HepG2 (cell line): ENCODE results near the gene SLC26A2. TPM values are rescaled to one million over a fixed set of nuclear protein-coding genes. Genes with fewer than 3 reads are reported as not detected.

Experiments used
- MED1 ChIP-seq: sonication (generic); formaldehyde crosslinking; IDR thresholded peaks from 2 replicates; pipeline ENCODE4 v1.4.0; 2020; ENCODE audit warnings: missing genetic modification reagents
- MTA3 ChIP-seq: sonication (generic); formaldehyde crosslinking; IDR thresholded peaks from 2 replicates; pipeline ENCODE4 v1.4.0; 2020; ENCODE audit warnings: missing genetic modification reagents
- MXD4 ChIP-seq: IDR thresholded peaks from 2 replicates; pipeline ENCODE4 v1.6.1; 2016; ENCODE audit warnings: mild to moderate bottlenecking, missing biosample characterization, missing genetic modification reagents
- PPARG ChIP-seq: conservative IDR thresholded peaks from 2 replicates; pipeline ENCODE4 v1.6.1; 2016; ENCODE audit warnings: missing biosample characterization, missing genetic modification reagents
- RFX5 ChIP-seq: IDR thresholded peaks from 2 replicates; pipeline ENCODE4 v1.6.1; 2011; ENCODE audit warnings: low read depth, low read length, improper control_type of control experiment
- SIX1 ChIP-seq: sonication (generic); formaldehyde crosslinking; IDR thresholded peaks from 2 replicates; pipeline ENCODE4 v1.4.0; 2020; ENCODE audit warnings: missing genetic modification reagents, borderline replicate concordance
- SNRNP70 ChIP-seq: fragments of 200-400 bp; formaldehyde crosslinking; IDR thresholded peaks from 2 replicates; pipeline ENCODE4 v1.6.1; 2017; ENCODE audit warnings: mild to moderate bottlenecking, low read depth, low read length, moderate library complexity
- SPEN ChIP-seq: sonication (generic); formaldehyde crosslinking; IDR thresholded peaks from 2 replicates; pipeline ENCODE4 v1.5.1; 2020; ENCODE audit warnings: low read depth, mild to moderate bottlenecking, missing genetic modification reagents
- THYN1 ChIP-seq: sonication (generic); formaldehyde crosslinking; IDR thresholded peaks from 2 replicates; pipeline ENCODE4 v1.8.1; 2023; ENCODE audit warnings: low read depth, mild to moderate bottlenecking, moderate library complexity, missing genetic modification reagents, borderline replicate concordance
- XBP1 ChIP-seq: sonication (generic); formaldehyde crosslinking; IDR thresholded peaks from 2 replicates; pipeline ENCODE4 v1.5.0; 2020; ENCODE audit warnings: missing genetic modification reagents
- ZNF570 ChIP-seq: sonication (generic); formaldehyde crosslinking; IDR thresholded peaks from 2 replicates; pipeline ENCODE4 v1.4.0; 2020; ENCODE audit warnings: mild to moderate bottlenecking, missing genetic modification reagents, borderline replicate concordance
- ZNF780A ChIP-seq: sonication (generic); formaldehyde crosslinking; IDR thresholded peaks from 2 replicates; pipeline ENCODE4 v1.8.0; 2022; ENCODE audit warnings: mild to moderate bottlenecking, missing genetic modification reagents, moderate library complexity
- ZNF850 ChIP-seq: sonication (generic); formaldehyde crosslinking; conservative IDR thresholded peaks from 2 replicates; pipeline ENCODE4 v1.9.0; 2021; ENCODE audit warnings: mild to moderate bottlenecking, missing genetic modification reagents
- polyA plus RNA-seq, 8 experiments: library from polyadenylated mRNA; depleted of rRNA in 3 of 8; stranded (reverse) in 7 of 8; unstranded in 1 of 8; fragments of >200 nt; fragmentation: Illumina TruSeq in 4 of 8; extraction: Trizol in 4 of 8; gene quantifications; 2 replicates each; pipeline versions ENCODE4 v1.2.1 to v1.2.3, GENCODE V29; 2011 to 2016; ENCODE audit warnings: low read depth in 4 of 8, missing spikeins in 1 of 8, mixed read lengths in 1 of 8; ENCODE audit not compliant: insufficient read depth in 1 of 8
- total RNA-seq, 5 experiments: library from RNA; depleted of rRNA; stranded (reverse); fragments of >200 nt; fragmentation: Illumina TruSeq; extraction: Trizol; gene quantifications; 2 replicates each; pipeline ENCODE4 v1.2.3, GENCODE V29; 2016; ENCODE audit warnings: low read depth in 1 of 5
- TF ChIP-seq, protein P1 (sequence below): sonication (generic); formaldehyde crosslinking; IDR thresholded peaks from one replicate; pipeline ENCODE4 v1.5.1; 2020; ENCODE audit warnings: mild to moderate bottlenecking, missing genetic modification reagents; ENCODE audit errors: not compliant biosample characterization
- TF ChIP-seq, protein P2 (sequence below): sonication (generic); formaldehyde crosslinking; IDR thresholded peaks from 2 replicates; pipeline ENCODE4 v1.5.1; 2020; ENCODE audit warnings: mild to moderate bottlenecking, missing genetic modification reagents
- TF ChIP-seq, protein P3 (sequence below): sonication (generic); formaldehyde crosslinking; IDR thresholded peaks from 2 replicates; pipeline ENCODE4 v1.5.0; 2020; ENCODE audit warnings: missing genetic modification reagents
- TF ChIP-seq, protein P4 (sequence below): sonication (generic); formaldehyde crosslinking; IDR thresholded peaks from 2 replicates; pipeline ENCODE4 v1.8.0; 2022; ENCODE audit warnings: mild to moderate bottlenecking, missing genetic modification reagents; ENCODE audit not compliant: insufficient replicate concordance

The SLC26A2 gene
- total and polyA plus RNA-seq, 2 of the 13 experiments (the other 11 are each of a cell fraction or from before 2014, with no cell fraction given), result 2.2 to 7.9 TPM

DNA sequence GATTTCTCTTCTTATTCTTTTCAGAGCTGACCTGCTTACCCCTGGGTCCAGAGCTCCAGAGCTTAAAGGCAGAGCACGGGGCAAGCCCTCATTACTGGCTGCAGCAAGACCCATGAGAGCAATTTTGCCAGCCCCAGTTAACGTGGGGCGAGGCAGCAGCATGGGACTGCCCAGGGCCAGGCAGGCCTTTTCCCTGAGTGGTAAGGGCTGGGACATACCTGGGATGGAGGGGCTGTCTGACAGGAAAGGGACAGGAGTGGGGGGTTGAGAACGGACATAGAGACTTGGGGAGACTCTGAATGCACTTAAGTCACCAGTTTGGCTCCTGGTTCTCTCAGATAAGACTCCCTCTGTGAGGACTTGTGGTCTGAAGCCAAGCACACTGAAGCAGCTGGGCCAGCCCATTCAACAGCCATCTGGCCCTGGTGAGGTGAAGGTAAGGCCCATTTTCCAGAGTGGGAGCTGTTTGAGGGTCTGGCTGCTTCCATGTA lies 66.2 kb downstream of the SLC26A2 start (continued):
- TF ChIP-seq, protein P1, sequence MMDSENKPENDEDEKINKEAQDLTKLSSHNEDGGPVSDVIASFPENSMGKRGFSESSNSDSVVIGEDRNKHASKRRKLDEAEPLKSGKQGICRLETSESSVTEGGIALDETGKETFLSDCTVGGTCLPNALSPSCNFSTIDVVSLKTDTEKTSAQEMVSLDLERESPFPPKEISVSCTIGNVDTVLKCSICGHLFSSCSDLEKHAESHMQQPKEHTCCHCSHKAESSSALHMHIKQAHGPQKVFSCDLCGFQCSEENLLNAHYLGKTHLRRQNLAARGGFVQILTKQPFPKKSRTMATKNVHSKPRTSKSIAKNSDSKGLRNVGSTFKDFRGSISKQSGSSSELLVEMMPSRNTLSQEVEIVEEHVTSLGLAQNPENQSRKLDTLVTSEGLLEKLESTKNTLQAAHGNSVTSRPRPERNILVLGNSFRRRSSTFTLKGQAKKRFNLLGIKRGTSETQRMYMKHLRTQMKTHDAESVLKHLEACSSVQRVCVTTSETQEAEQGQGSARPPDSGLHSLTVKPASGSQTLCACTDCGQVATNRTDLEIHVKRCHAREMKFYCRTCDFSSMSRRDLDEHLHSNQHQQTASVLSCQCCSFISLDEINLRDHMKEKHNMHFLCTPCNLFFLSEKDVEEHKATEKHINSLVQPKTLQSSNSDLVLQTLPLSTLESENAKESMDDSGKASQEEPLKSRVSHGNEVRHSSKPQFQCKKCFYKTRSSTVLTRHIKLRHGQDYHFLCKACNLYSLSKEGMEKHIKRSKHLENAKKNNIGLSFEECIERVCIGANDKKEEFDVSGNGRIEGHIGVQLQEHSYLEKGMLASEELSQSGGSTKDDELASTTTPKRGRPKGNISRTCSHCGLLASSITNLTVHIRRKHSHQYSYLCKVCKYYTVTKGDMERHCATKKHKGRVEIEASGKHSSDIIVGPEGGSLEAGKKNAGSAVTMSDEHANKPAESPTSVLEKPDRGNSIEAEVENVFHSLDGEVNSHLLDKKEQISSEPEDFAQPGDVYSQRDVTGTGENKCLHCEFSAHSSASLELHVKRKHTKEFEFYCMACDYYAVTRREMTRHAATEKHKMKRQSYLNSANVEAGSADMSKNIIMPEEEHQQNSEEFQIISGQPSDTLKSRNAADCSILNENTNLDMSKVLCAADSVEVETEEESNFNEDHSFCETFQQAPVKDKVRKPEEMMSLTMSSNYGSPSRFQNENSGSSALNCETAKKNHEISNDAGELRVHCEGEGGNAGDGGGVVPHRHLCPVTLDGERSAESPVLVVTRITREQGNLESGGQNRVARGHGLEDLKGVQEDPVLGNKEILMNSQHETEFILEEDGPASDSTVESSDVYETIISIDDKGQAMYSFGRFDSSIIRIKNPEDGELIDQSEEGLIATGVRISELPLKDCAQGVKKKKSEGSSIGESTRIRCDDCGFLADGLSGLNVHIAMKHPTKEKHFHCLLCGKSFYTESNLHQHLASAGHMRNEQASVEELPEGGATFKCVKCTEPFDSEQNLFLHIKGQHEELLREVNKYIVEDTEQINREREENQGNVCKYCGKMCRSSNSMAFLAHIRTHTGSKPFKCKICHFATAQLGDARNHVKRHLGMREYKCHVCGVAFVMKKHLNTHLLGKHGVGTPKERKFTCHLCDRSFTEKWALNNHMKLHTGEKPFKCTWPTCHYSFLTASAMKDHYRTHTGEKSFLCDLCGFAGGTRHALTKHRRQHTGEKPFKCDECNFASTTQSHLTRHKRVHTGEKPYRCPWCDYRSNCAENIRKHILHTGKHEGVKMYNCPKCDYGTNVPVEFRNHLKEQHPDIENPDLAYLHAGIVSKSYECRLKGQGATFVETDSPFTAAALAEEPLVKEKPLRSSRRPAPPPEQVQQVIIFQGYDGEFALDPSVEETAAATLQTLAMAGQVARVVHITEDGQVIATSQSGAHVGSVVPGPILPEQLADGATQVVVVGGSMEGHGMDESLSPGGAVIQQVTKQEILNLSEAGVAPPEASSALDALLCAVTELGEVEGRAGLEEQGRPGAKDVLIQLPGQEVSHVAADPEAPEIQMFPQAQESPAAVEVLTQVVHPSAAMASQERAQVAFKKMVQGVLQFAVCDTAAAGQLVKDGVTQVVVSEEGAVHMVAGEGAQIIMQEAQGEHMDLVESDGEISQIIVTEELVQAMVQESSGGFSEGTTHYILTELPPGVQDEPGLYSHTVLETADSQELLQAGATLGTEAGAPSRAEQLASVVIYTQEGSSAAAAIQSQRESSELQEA (CRISPR knock-in tag), result peak; percentile 30
- TF ChIP-seq SPEN (no peak), XBP1 (CRISPR knock-in tag) (no peak), ZNF850 (CRISPR knock-in tag) (no peak), THYN1 (CRISPR knock-in tag) (no peak), ZNF780A (CRISPR knock-in tag) (no peak), SIX1 (CRISPR knock-in tag) (no peak), MXD4 (CRISPR knock-in tag) (no peak), MTA3 (CRISPR knock-in tag) (no peak), ZNF570 (CRISPR knock-in tag) (no peak), SNRNP70 (no peak), PPARG (CRISPR knock-in tag) (no peak), MED1 (CRISPR knock-in tag) (no peak), RFX5 (no peak)
- TF ChIP-seq, protein P2, sequence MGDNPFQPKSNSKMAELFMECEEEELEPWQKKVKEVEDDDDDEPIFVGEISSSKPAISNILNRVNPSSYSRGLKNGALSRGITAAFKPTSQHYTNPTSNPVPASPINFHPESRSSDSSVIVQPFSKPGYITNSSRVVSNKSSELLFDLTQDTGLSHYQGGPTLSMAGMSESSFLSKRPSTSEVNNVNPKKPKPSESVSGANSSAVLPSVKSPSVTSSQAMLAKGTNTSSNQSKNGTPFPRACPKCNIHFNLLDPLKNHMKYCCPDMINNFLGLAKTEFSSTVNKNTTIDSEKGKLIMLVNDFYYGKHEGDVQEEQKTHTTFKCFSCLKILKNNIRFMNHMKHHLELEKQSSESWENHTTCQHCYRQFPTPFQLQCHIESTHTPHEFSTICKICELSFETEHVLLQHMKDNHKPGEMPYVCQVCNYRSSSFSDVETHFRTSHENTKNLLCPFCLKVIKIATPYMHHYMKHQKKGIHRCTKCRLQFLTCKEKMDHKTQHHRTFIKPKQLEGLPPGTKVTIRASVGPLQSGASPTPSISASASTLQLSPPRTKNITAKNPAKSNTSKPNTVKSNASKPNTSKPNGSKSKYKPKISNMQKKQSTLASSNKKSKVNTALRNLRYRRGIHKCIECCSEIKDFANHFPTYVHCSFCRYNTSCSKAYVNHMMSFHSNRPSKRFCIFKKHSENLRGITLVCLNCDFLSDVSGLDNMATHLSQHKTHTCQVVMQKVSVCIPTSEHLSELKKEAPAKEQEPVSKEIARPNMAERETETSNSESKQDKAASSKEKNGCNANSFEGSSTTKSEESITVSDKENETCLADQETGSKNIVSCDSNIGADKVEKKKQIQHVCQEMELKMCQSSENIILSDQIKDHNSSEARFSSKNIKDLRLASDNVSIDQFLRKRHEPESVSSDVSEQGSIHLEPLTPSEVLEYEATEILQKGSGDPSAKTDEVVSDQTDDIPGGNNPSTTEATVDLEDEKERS, result no peak
- TF ChIP-seq, protein P3, sequence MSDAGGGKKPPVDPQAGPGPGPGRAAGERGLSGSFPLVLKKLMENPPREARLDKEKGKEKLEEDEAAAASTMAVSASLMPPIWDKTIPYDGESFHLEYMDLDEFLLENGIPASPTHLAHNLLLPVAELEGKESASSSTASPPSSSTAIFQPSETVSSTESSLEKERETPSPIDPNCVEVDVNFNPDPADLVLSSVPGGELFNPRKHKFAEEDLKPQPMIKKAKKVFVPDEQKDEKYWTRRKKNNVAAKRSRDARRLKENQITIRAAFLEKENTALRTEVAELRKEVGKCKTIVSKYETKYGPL (CRISPR knock-in tag), result no peak
- TF ChIP-seq, protein P4, sequence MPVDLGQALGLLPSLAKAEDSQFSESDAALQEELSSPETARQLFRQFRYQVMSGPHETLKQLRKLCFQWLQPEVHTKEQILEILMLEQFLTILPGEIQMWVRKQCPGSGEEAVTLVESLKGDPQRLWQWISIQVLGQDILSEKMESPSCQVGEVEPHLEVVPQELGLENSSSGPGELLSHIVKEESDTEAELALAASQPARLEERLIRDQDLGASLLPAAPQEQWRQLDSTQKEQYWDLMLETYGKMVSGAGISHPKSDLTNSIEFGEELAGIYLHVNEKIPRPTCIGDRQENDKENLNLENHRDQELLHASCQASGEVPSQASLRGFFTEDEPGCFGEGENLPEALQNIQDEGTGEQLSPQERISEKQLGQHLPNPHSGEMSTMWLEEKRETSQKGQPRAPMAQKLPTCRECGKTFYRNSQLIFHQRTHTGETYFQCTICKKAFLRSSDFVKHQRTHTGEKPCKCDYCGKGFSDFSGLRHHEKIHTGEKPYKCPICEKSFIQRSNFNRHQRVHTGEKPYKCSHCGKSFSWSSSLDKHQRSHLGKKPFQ (CRISPR knock-in tag), result no peak
